GM23338 (cell line): ENCODE data around the gene WWC1. TPM values are rescaled to one million over a fixed set of nuclear protein-coding genes. Genes with fewer than 3 reads are reported as not detected.

Source experiments
- ATAC-seq: fragments of 200-7000 bp; cut with Tn5 transposase; 3 replicates; pipeline ENCODE4 v1.9.1; 2020
- DNase-seq: peaks from one replicate; pipeline ENCODE4 v3.0.0-alpha.2; 2015; ENCODE audit warnings: low spot score
- H2AFZ ChIP-seq: fragments of 200-600 bp; sonication (generic); 2 replicates; pipeline ENCODE4 v1.8.0; 2016; ENCODE audit warnings: antibody characterized with exemption, mild to moderate bottlenecking, moderate library complexity
- H3F3A ChIP-seq: fragments of 200-600 bp; sonication (generic); replicated peaks from 2 replicates; pipeline ENCODE4 v1.8.0; 2017; ENCODE audit warnings: antibody characterized with exemption, mixed run types, low read depth
- H3K27ac ChIP-seq: fragments of 200-600 bp; sonication (generic); 2 replicates; pipeline ENCODE4 v1.6.1; 2016; ENCODE audit warnings: low read depth
- H3K27me3 ChIP-seq: fragments of 200-600 bp; sonication (generic); 2 replicates; pipeline ENCODE4 v1.8.0; 2016; ENCODE audit warnings: mild to moderate bottlenecking, mixed run types, moderate library complexity; ENCODE audit not compliant: insufficient read depth
- H3K36me3 ChIP-seq: fragments of 200-600 bp; sonication (generic); 2 replicates; pipeline ENCODE4 v1.8.0; 2016; ENCODE audit warnings: mild to moderate bottlenecking; ENCODE audit not compliant: insufficient read depth
- H3K4me1 ChIP-seq: fragments of 200-600 bp; sonication (generic); 2 replicates; pipeline ENCODE4 v1.8.0; 2016; ENCODE audit warnings: mild to moderate bottlenecking, moderate library complexity; ENCODE audit not compliant: insufficient read depth
- H3K4me2 ChIP-seq: fragments of 200-600 bp; sonication (generic); 2 replicates; pipeline ENCODE4 v1.7.1; 2017; ENCODE audit warnings: mixed run types
- H3K4me3 ChIP-seq: fragments of 200-600 bp; sonication (generic); 2 replicates; pipeline ENCODE4 v1.6.1; 2016; ENCODE audit warnings: mixed run types
- H3K79me2 ChIP-seq: fragments of 200-600 bp; sonication (generic); replicated peaks from 2 replicates; pipeline ENCODE4 v1.8.0; 2017; ENCODE audit warnings: mild to moderate bottlenecking; ENCODE audit not compliant: insufficient read depth
- H3K9me2 ChIP-seq: fragments of 200-600 bp; sonication (generic); 2 replicates; pipeline ENCODE4 v1.8.0; 2017; ENCODE audit not compliant: insufficient read depth
- H4K20me1 ChIP-seq: fragments of 200-600 bp; sonication (generic); replicated peaks from 2 replicates; pipeline ENCODE4 v1.8.0; 2017; ENCODE audit warnings: mild to moderate bottlenecking; ENCODE audit not compliant: insufficient read depth
- H3K27ac Mint-ChIP-seq: 2 replicates; pipeline ENCODE4 v1.8.0; 2020; ENCODE audit warnings: inconsistent platforms, mild to moderate bottlenecking, moderate library complexity, mixed read lengths
- H3K27me3 Mint-ChIP-seq: 3 replicates; pipeline ENCODE4 v1.8.0; 2022; ENCODE audit warnings: low read depth, mild to moderate bottlenecking, moderate library complexity, mixed read lengths, inconsistent platforms; ENCODE audit not compliant: insufficient read depth, poor library complexity
- H3K36me3 Mint-ChIP-seq: 3 replicates; pipeline ENCODE4 v1.8.0; 2021; ENCODE audit warnings: low read depth, mild to moderate bottlenecking, inconsistent platforms, moderate library complexity, mixed read lengths
- H3K4me1 Mint-ChIP-seq: 3 replicates; pipeline ENCODE4 v1.8.0; 2020; ENCODE audit warnings: mild to moderate bottlenecking, inconsistent platforms, mixed read lengths
- H3K4me3 Mint-ChIP-seq: 3 replicates; pipeline ENCODE4 v1.8.0; 2021; ENCODE audit warnings: moderate library complexity, mild to moderate bottlenecking, inconsistent platforms, mixed read lengths
- H3K9me3 Mint-ChIP-seq: 3 replicates; pipeline ENCODE4 v1.8.0; 2020; ENCODE audit warnings: moderate library complexity, mild to moderate bottlenecking, inconsistent platforms, mixed read lengths
- EZH2 ChIP-seq: fragments of 200-600 bp; sonication (generic); IDR thresholded peaks from one replicate; pipeline ENCODE4 v1.8.0; 2017; ENCODE audit warnings: antibody characterized with exemption, mild to moderate bottlenecking, low read depth; ENCODE audit not compliant: unreplicated experiment
- EZH2phosphoT487 ChIP-seq: fragments of 200-600 bp; sonication (generic); IDR thresholded peaks from one replicate; pipeline ENCODE4 v1.8.1; 2018; ENCODE audit warnings: antibody characterized with exemption; ENCODE audit not compliant: unreplicated experiment
- NANOG ChIP-seq: IDR thresholded peaks from 2 replicates; pipeline ENCODE4 v1.6.1; 2016; ENCODE audit warnings: antibody characterized with exemption, borderline replicate concordance
- POLR2AphosphoS5 ChIP-seq: IDR thresholded peaks from 2 replicates; pipeline ENCODE4 v1.6.1; 2016; ENCODE audit warnings: antibody characterized with exemption, low read depth
- STAT1 ChIP-seq: IDR thresholded peaks from one replicate; pipeline ENCODE4 v1.6.1; 2016; ENCODE audit warnings: antibody characterized with exemption; ENCODE audit not compliant: unreplicated experiment
- ZNF114 ChIP-seq: fragments of 250-450 bp; sonication (Bioruptor Pico); IDR thresholded peaks from 2 replicates; pipeline ENCODE4 v1.5.0; 2020; ENCODE audit warnings: mild to moderate bottlenecking, moderate library complexity
- polyA plus RNA-seq: library from polyadenylated mRNA; unstranded; fragments of >200 nt; fragmentation: Nextera tagmentation; extraction: Ambion mirVana; gene quantifications from 2 replicates; pipeline ENCODE4 v1.2.1, GENCODE V29; 2016
- total RNA-seq: library from RNA; depleted of rRNA; stranded (reverse); fragments of >200 nt; shearing (Covaris generic); gene quantifications from 2 replicates; pipeline ENCODE4 v1.2.3, GENCODE V29; 2014
- TF ChIP-seq, protein P1 (sequence below): fragments of 250-450 bp; sonication (Bioruptor Pico); IDR thresholded peaks from 2 replicates; pipeline ENCODE4 v1.5.0; 2020; ENCODE audit warnings: mild to moderate bottlenecking, moderate library complexity

WWC1 gene
- total and polyA plus RNA-seq, 2 experiments from 2014 or later = 25.4 to 27.8 TPM

DNA sequence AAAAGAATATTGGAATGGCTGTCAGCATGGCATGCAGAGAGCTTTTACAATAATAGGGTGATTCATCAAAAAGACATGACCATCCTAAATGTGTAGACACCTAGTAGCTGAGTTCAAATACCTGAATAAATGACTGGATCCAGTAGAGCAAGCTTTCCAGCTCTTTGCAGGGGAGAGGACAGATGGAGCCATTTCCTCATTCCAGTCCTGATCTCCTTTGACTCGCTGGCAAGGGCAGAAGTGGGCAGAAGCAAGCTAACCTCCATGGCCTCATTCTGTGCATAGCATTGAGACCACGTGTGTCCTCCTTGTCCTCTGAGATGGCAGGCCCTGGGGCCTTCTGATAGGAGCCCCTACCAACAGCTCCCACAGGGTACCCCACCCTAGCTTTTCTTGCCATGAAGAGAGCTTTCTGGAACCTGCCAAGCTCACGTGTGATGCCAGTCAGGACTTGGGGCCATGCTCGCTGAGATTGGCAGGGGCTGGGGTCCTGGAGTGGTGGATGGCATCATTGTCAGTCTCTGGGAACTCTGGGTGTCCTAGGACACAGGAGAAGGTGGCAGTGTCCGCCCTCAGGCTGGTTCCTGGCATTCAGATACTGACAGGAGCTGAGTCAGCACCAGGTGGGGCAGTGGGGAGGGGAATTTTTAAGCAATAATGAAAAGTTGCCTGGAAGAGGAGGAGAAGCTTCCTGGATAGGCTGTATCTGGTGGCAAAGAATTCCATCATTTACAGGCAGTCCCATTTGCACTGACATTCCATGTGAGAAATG lies 33.6 kb downstream of the WWC1 start (continued):
- TF ChIP-seq POLR2AphosphoS5 (no peak), STAT1 (no peak), NANOG (no peak), EZH2 (no peak), ZNF114 (CRISPR knock-in tag) (no peak)
- TF ChIP-seq, protein P1, sequence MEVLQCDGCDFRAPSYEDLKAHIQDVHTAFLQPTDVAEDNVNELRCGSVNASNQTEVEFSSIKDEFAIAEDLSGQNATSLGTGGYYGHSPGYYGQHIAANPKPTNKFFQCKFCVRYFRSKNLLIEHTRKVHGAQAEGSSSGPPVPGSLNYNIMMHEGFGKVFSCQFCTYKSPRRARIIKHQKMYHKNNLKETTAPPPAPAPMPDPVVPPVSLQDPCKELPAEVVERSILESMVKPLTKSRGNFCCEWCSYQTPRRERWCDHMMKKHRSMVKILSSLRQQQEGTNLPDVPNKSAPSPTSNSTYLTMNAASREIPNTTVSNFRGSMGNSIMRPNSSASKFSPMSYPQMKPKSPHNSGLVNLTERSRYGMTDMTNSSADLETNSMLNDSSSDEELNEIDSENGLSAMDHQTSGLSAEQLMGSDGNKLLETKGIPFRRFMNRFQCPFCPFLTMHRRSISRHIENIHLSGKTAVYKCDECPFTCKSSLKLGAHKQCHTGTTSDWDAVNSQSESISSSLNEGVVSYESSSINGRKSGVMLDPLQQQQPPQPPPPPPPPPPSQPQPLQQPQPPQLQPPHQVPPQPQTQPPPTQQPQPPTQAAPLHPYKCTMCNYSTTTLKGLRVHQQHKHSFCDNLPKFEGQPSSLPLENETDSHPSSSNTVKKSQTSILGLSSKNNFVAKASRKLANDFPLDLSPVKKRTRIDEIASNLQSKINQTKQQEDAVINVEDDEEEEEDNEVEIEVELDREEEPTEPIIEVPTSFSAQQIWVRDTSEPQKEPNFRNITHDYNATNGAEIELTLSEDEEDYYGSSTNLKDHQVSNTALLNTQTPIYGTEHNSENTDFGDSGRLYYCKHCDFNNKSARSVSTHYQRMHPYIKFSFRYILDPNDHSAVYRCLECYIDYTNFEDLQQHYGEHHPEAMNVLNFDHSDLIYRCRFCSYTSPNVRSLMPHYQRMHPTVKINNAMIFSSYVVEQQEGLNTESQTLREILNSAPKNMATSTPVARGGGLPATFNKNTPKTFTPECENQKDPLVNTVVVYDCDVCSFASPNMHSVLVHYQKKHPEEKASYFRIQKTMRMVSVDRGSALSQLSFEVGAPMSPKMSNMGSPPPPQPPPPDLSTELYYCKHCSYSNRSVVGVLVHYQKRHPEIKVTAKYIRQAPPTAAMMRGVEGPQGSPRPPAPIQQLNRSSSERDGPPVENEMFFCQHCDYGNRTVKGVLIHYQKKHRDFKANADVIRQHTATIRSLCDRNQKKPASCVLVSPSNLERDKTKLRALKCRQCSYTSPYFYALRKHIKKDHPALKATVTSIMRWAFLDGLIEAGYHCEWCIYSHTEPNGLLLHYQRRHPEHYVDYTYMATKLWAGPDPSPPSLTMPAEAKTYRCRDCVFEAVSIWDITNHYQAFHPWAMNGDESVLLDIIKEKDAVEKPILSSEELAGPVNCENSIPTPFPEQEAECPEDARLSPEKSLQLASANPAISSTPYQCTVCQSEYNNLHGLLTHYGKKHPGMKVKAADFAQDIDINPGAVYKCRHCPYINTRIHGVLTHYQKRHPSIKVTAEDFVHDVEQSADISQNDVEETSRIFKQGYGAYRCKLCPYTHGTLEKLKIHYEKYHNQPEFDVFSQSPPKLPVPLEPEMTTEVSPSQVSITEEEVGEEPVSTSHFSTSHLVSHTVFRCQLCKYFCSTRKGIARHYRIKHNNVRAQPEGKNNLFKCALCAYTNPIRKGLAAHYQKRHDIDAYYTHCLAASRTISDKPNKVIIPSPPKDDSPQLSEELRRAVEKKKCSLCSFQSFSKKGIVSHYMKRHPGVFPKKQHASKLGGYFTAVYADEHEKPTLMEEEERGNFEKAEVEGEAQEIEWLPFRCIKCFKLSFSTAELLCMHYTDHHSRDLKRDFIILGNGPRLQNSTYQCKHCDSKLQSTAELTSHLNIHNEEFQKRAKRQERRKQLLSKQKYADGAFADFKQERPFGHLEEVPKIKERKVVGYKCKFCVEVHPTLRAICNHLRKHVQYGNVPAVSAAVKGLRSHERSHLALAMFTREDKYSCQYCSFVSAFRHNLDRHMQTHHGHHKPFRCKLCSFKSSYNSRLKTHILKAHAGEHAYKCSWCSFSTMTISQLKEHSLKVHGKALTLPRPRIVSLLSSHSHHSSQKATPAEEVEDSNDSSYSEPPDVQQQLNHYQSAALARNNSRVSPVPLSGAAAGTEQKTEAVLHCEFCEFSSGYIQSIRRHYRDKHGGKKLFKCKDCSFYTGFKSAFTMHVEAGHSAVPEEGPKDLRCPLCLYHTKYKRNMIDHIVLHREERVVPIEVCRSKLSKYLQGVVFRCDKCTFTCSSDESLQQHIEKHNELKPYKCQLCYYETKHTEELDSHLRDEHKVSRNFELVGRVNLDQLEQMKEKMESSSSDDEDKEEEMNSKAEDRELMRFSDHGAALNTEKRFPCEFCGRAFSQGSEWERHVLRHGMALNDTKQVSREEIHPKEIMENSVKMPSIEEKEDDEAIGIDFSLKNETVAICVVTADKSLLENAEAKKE = no peak

- DNase-seq = no peak
- H3K79me2 ChIP-seq = peaks cover 68% of the 10 kb centered on the region
- TF ChIP-seq EZH2phosphoT487 = no peak
- no peak for TF ChIP-seq ZNF114 (CRISPR knock-in tag)
- TF ChIP-seq, protein P1 = no peak
Observed at GRCh38 chr5:168327019-168327421, 35.6 kb downstream of the WWC1 start.

More at GRCh38 chr5:168327019-168327421, 35.6 kb downstream of the WWC1 start:
- peaks cover 13% of the 10 kb centered on the region; the same call in 1 of the 2 replicates for H4K20me1 ChIP-seq
- H3F3A ChIP-seq = peaks cover 8% of the 10 kb centered on the region
- no peak for ATAC-seq
- Mint-ChIP-seq H3K27me3 (peaks cover 3% of the 10 kb centered on the region), H3K27ac (no peak overlapping the region), H3K4me3 (no peak overlapping the region), H3K36me3 (no peaks in the 10 kb centered on the region), H3K9me3 (no peaks in the 10 kb centered on the region), H3K4me1 (peaks cover 59% of the 10 kb centered on the region)
- H3K36me3 ChIP-seq = no peaks in the 10 kb centered on the region
- H3K27me3 ChIP-seq = no peaks in the 10 kb centered on the region
- no peak overlapping the region for H2AFZ ChIP-seq
- no peak overlapping the region for H3K4me2 ChIP-seq
- H3K4me3 ChIP-seq = no peak overlapping the region
- H3K9me2 ChIP-seq = no peaks in the 10 kb centered on the region
- peaks cover 47% of the 10 kb centered on the region for H3K4me1 ChIP-seq
- H3K27ac ChIP-seq = no peak overlapping the region
